ENCODE data around the gene PCMTD2.

Gene PCMTD2

GRCh38 chr20:64231621-64232550 lies 23.7 kb upstream of the PCMTD2 start:
- Histone ChIP-seq H3K27ac (replicated peaks) (no peak overlapping the region), H3K4me3 (replicated peaks; ENCODE audit: insufficient read depth, low read length) (no peak overlapping the region), H3K27me3 (ENCODE audit: insufficient read depth, poor library complexity, severe bottlenecking) (peaks cover 14% of the 10 kb centered on the region)
- TF ChIP-seq SPI1 (IDR thresholded peaks at IDR 0.05; ENCODE audit: borderline replicate concordance, low read depth) (no peak), POLR2AphosphoS5 (IDR thresholded peaks at IDR 0.05; ENCODE audit: low read depth) (no peak), GABPA (IDR thresholded peaks at IDR 0.05; ENCODE audit: low read depth) (no peak), REST (IDR thresholded peaks at IDR 0.05; ENCODE audit: insufficient replicate concordance, low read depth) (no peak), CTCF (IDR thresholded peaks at IDR 0.05; ENCODE audit: insufficient read depth, low read length) (no peak)
- DNase-seq (ENCODE audit: low read depth in 1 of 2, low spot score in 1 of 2): no peak

- no peak overlapping the region for H3K27ac ChIP-seq (replicated peaks)
- DNase-seq (ENCODE audit: low read depth in 1 of 2, low spot score in 1 of 2): peak in 1 of 2 experiments; percentile 41
- TF ChIP-seq REST (IDR thresholded peaks at IDR 0.05; ENCODE audit: insufficient replicate concordance, low read depth) (no peak), POLR2AphosphoS5 (IDR thresholded peaks at IDR 0.05; ENCODE audit: low read depth) (no peak), GABPA (IDR thresholded peaks at IDR 0.05; ENCODE audit: low read depth) (no peak), SPI1 (IDR thresholded peaks at IDR 0.05; ENCODE audit: borderline replicate concordance, low read depth) (no peak), CTCF (IDR thresholded peaks at IDR 0.05; ENCODE audit: insufficient read depth, low read length) (no peak)
- no peak overlapping the region for H3K4me3 ChIP-seq (replicated peaks; ENCODE audit: insufficient read depth, low read length)
- H3K27me3 ChIP-seq (ENCODE audit: insufficient read depth, poor library complexity, severe bottlenecking): peaks cover 6% of the 10 kb centered on the region
Observed at GRCh38 chr20:64232794-64233193, 22.8 kb upstream of the PCMTD2 start.

- H3K27ac ChIP-seq (replicated peaks): no peak overlapping the region
- H3K4me3 ChIP-seq (replicated peaks; ENCODE audit: insufficient read depth, low read length): no peak overlapping the region
- TF ChIP-seq REST (IDR thresholded peaks at IDR 0.05; ENCODE audit: insufficient replicate concordance, low read depth): no peak
- peaks cover 3% of the 10 kb centered on the region for H3K27me3 ChIP-seq (ENCODE audit: insufficient read depth, poor library complexity, severe bottlenecking)
- no peak for DNase-seq (ENCODE audit: low read depth in 1 of 2, low spot score in 1 of 2)
Observed at GRCh38 chr20:64233725-64234124, 21.8 kb upstream of the PCMTD2 start.
